HG02852 (cell line): ENCODE data around the gene PCDHGC3.

Experiments used
- ATAC-seq: cut with Tn5 transposase; IDR thresholded peaks from one replicate; pipeline ENCODE4 v1.9.1; 2021; ENCODE audit warnings: mild to moderate bottlenecking, moderate library complexity; ENCODE audit not compliant: unreplicated experiment

PCDHGC3 gene

GRCh38 chr5:141519605-141520565, 44.1 kb downstream of the PCDHGC3 start:
- no peak for ATAC-seq

GRCh38 chr5:141521244-141521781, 45.5 kb downstream of the PCDHGC3 start:
- no peak for ATAC-seq

GRCh38 chr5:141522301-141522700, 46.5 kb downstream of the PCDHGC3 start:
- no peak for ATAC-seq

DNA sequence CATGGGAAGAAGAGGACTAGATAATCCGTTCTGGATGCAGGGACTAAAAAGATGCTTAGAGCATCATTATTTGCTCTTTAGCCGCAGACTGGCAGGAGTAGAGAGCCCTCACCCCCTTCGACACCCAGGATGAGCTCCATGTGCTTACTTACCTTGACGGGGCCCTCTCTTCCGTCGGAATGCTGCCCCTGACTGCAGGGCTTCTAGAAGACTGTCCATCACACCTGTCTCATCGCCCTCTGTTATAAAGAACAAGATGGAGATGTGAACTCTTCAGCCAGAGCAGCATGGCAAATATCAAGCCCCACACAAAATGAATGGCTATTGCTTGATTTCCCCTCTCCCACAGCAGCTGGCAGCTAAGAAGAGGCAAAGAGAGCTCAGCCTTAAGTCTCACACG, 48.2 kb downstream of the PCDHGC3 start:
- no peak for ATAC-seq

DNA sequence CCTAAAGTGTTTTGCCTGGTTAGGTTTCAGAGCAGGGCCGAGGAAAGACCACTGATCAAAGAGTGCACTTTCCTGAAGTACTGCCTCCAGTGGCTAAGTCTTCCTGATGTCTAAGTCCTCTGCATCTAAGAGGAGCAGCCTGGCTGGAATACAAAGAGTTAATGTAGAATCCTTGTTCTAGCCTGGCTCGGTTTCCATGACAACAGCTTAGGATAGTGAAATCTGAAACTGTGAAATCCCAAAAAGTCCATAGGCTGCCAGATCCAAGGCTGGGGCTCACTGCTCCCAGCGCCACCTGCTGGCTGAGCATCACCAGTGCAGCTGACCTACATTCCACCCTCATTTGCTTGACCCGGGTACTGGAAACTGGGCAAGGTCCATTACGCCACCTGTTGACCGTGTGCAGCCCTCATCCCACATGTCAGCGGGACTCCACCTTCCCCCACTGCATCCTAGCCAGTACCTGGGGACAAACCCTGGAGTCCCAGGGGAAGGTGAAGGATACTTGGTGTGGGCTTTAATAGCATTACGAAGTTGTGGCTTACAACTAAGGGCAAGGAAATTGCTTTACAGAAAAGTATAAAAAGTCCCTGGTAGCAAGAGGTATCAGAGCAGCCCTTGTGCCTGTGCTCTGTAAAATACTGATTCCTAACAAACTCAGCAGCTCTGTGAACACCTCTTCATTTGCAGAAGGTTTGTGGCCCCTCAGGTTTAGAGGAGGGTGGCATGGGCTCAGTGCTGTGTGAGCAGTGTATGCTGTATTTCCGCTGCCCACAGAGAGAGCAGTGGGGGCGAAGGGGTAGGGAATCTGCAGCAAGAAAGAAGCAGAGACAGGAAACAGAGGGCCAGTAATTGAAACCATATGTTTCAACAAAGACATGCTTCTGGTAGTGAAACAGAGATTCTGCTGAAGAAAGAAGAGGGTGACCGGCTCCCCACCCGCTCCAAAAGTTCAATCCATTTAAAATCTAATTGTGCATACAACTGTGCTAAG, 49.1 kb downstream of the PCDHGC3 start:
- peak; percentile 47 for ATAC-seq

DNA sequence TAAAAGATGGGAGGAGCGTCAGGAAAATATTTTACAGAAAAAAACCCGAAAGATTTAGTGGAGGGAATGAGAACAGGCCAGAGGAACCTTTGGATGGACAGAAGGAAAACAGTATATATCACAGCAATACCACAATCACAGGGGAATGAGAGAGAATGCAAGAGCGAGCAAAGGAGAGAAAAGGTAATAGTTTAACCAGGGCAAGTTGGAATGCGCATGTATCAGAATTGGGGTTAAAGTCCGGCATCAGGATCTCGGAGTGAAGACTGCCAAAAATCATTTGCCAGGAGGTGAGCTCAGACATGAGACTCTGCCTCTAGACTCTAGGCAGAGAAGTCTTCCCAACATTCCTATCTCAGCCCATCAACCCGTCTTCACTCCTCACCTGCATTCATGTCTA, 49.9 kb downstream of the PCDHGC3 start:
- no peak for ATAC-seq

DNA sequence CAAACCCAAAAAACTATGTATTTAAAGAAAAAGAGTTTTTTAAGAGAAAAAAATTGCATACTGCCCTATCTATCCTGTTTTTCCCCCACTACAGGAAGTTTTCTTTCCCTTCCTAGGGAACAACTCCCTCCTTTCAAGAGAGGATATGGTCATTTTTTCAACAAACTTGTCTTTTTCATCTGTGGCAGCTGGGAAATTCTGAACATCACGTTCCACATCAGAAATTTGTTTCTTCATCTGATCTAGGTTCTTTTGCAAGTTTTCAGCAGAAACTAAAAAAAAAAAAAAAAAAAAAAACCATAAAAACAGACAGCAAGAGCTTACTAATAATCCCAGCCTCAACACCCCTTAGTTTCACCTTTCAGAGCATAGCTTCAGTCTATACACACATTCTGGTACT, 51.7 kb downstream of the PCDHGC3 start:
- ATAC-seq = no peak
